Fibroblast of lung (primary cell): ENCODE results near the gene DHRS4L2. TPM values are rescaled to one million over a fixed set of nuclear protein-coding genes. Genes with fewer than 3 reads are reported as not detected.
A peak's percentile ranks its signal among the peaks of the same experiment; 100 is the strongest.
"Not testable (repeated sequence)": the region's sequence is repeated elsewhere in the genome, so short reads cannot be mapped to it uniquely, and the experiment has no call there.

ENCODE experiments used
- DNase-seq, 2 donors: peaks; one replicate each; pipeline versions ENCODE4 v3.0.0 to v3.0.0-alpha.2; 2010; ENCODE audit warnings: low read depth in 2 of 2
- H2AFZ ChIP-seq: 2 replicates; pipeline ENCODE4 v1.5.1; 2012; ENCODE audit warnings: low read length, control low read depth, inconsistent platforms
- H3K27ac ChIP-seq: 2 replicates; pipeline ENCODE4 v1.5.1; 2011; ENCODE audit warnings: low read length, control low read depth; ENCODE audit not compliant: insufficient read depth
- H3K27me3 ChIP-seq: 2 replicates; pipeline ENCODE4 v1.5.1; 2011; ENCODE audit warnings: mild to moderate bottlenecking, low read length; ENCODE audit not compliant: control insufficient read depth, insufficient read depth
- H3K36me3 ChIP-seq: 2 replicates; pipeline ENCODE4 v1.5.1; 2011; ENCODE audit warnings: low read length; ENCODE audit not compliant: control insufficient read depth, insufficient read depth
- H3K4me1 ChIP-seq: 2 replicates; pipeline ENCODE4 v1.5.1; 2011; ENCODE audit warnings: low read length; ENCODE audit not compliant: control insufficient read depth, insufficient read depth; ENCODE audit errors: extremely low read depth
- H3K4me2 ChIP-seq: 2 replicates; pipeline ENCODE4 v1.5.1; 2011; ENCODE audit warnings: low read length, control low read depth; ENCODE audit not compliant: insufficient read depth; ENCODE audit errors: extremely low read depth
- H3K4me3 ChIP-seq, 4 experiments: fragments of 200-600 bp in 1 of 4; sonication (generic) in 1 of 4; replicated peaks in 1 of 4; 2 replicates each; pipeline ENCODE4 v1.5.1; 2011 to 2016; ENCODE audit warnings: low read length in 4 of 4, low read depth in 3 of 4, mild to moderate bottlenecking in 3 of 4, control low read depth in 2 of 4, inconsistent platforms in 1 of 4, mixed read lengths in 1 of 4; ENCODE audit not compliant: insufficient read depth in 1 of 4; ENCODE audit errors: control extremely low read depth in 1 of 4
- H3K79me2 ChIP-seq: 2 replicates; pipeline ENCODE4 v1.5.1; 2012; ENCODE audit warnings: mild to moderate bottlenecking, low read length, inconsistent platforms; ENCODE audit not compliant: control insufficient read depth, insufficient read depth
- H3K9ac ChIP-seq: 2 replicates; pipeline ENCODE4 v1.5.1; 2011; ENCODE audit warnings: mild to moderate bottlenecking, low read length, control low read depth; ENCODE audit not compliant: insufficient read depth
- H3K9me3 ChIP-seq: 2 replicates; pipeline ENCODE4 v1.5.1; 2012; ENCODE audit warnings: low read depth, low read length; ENCODE audit not compliant: control insufficient read depth, insufficient read depth
- H4K20me1 ChIP-seq: 2 replicates; pipeline ENCODE4 v1.5.1; 2011; ENCODE audit warnings: low read length; ENCODE audit not compliant: control insufficient read depth, insufficient read depth; ENCODE audit errors: extremely low read depth
- EZH2 ChIP-seq: IDR thresholded peaks from 2 replicates; pipeline ENCODE4 v1.5.1; 2012; ENCODE audit warnings: low read length, control low read depth, mild to moderate bottlenecking; ENCODE audit errors: missing control alignments
- polyA plus RNA-seq, 2 donors: library from polyadenylated mRNA; depleted of rRNA in 1 of 2; stranded (reverse) in 1 of 2; unstranded in 1 of 2; fragments of >200 nt; gene quantifications; 2 replicates each; pipeline ENCODE4 v1.2.1, GENCODE V29; 2011 to 2012; ENCODE audit warnings: missing spikeins in 1 of 2
- total RNA-seq: library from RNA; depleted of rRNA; stranded (reverse); fragments of >200 nt; gene quantifications from 2 replicates; pipeline ENCODE4 v1.2.1, GENCODE V29; 2014
- TF ChIP-seq, protein P1 (sequence below), 2 donors: IDR thresholded peaks in 1 of 2; conservative IDR thresholded peaks in 1 of 2; 1 replicate in 1 of 2; 2 replicates in 1 of 2; pipeline ENCODE4 v1.5.1; 2011 to 2012; ENCODE audit warnings: low read length in 2 of 2, control low read depth in 1 of 2, inconsistent platforms in 1 of 2, low read depth in 1 of 2, mild to moderate bottlenecking in 1 of 2

Gene DHRS4L2
- total and polyA plus RNA-seq, 2 donors (not counting 1 experiment from before 2014, with no cell fraction given) = 12.7 to 16.7 TPM

DNA sequence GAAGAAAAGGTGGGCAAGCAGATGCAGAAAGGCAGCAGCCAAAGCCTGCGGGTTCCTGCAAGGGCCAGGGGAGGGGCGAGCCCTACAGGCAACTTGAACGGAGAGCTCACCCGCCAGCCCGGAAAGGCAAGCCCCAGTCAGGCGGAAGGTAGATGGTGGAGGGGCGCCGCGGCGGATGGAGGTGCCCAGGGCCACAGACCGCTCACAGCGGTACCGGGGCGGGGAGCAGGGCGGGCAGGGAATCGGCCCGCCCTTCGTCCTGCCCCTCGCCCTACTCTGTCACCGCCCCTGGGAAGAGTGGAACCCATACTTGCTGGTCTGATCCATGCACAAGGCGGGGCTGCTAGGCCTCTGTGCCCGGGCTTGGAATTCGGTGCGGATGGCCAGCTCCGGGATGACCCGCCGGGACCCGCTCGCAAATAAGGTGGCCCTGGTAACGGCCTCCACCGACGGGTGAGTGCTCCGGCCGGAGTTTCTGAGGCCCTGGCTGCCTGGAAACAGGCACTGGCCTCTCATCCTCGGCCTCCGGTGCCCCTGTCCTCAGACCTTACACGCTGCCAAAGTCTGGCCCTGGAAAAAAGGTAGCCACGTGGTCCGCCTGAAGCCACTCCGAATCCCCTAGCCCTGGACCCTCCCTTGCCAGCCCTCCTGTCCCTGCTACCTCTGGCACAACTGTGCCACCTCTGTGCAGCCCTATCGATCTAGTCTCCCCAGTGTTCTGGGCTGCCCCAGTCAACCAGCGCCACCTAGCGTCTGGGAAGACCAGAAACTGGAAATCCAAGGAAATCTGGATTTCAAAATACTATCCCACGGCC is 35.1 kb upstream of the DHRS4L2 start, which contains the start of gene DHRS4:
TSS of gene DHRS4 (plus strand) at position 307 of the 815 bp plus-strand sequence. CDS start at position 326, 19 bp downstream.
- Histone ChIP-seq H3K79me2 (no peaks in the 10 kb centered on the region), H3K27me3 (no peaks in the 10 kb centered on the region), H4K20me1 (no peaks in the 10 kb centered on the region), H2AFZ (peak within 1 kb of the TSS; percentile 94), H3K9ac (peak within 1 kb of the TSS; percentile 88), H3K4me2 (peak within 1 kb of the TSS; percentile 92), H3K4me3 (peak within 1 kb of the TSS; percentile 84 to 94 (median 88)), H3K9me3 (no peaks in the 10 kb centered on the region), H3K4me1 (no peaks in the 10 kb centered on the region), H3K36me3 (no peaks in the 10 kb centered on the region), H3K27ac (peak within 1 kb of the TSS; percentile 76)
- TF ChIP-seq, protein P1, sequence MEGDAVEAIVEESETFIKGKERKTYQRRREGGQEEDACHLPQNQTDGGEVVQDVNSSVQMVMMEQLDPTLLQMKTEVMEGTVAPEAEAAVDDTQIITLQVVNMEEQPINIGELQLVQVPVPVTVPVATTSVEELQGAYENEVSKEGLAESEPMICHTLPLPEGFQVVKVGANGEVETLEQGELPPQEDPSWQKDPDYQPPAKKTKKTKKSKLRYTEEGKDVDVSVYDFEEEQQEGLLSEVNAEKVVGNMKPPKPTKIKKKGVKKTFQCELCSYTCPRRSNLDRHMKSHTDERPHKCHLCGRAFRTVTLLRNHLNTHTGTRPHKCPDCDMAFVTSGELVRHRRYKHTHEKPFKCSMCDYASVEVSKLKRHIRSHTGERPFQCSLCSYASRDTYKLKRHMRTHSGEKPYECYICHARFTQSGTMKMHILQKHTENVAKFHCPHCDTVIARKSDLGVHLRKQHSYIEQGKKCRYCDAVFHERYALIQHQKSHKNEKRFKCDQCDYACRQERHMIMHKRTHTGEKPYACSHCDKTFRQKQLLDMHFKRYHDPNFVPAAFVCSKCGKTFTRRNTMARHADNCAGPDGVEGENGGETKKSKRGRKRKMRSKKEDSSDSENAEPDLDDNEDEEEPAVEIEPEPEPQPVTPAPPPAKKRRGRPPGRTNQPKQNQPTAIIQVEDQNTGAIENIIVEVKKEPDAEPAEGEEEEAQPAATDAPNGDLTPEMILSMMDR (conservative IDR thresholded peaks at IDR 0.05 in 1 of 2, IDR thresholded peaks at IDR 0.05 in 1 of 2; ENCODE audit: low read depth in 1 of 2, low read length in 2 of 2) = peak; percentile 90 to 92
- TF ChIP-seq EZH2 = no peak
- DNase-seq = peak; percentile 83 to 85

DNA sequence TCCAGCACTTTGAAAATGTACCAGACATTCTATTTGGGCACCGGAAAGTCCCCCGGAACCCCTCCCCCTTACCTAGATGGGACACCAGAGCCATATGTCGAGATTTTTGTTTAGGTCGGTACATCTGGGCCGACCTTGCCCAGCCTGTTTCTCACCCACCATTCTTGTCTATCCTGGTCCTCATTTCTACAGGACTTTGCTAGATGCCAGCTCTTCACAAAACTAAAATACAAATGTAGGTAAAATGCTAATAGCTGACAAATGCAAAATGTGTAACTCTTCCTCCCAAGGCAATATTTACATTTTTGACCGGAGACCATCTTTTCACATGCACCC is 34.5 kb upstream of the DHRS4L2 start:
- H3K9me3 ChIP-seq, H4K20me1 ChIP-seq, H3K79me2 ChIP-seq, H3K36me3 ChIP-seq, H3K4me1 ChIP-seq, DNase-seq, H3K27me3 ChIP-seq: not testable (repeated sequence)
- H3K4me2 ChIP-seq = peak overlapping the region; percentile 92
- peak overlapping the region; percentile 88 for H3K9ac ChIP-seq
- peak overlapping the region; percentile 46 for H2AFZ ChIP-seq
- peak overlapping the region; percentile 76 for H3K27ac ChIP-seq
- H3K4me3 ChIP-seq = peak overlapping the region; percentile 84 to 94 (median 88)

DNA sequence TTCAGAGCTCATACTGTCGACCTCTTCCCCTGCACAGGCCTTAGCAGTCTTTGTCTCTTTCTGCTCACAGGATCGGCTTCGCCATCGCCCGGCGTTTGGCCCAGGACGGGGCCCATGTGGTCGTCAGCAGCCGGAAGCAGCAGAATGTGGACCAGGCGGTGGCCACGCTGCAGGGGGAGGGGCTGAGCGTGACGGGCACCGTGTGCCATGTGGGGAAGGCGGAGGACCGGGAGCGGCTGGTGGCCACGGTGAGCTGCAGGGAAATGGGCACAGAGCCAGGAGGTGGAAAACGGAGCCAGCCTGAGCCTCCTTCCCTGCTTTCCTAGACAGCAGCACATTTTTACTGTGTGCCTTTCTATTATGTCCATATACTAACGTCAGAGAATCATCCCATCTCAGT is 33.8 kb upstream of the DHRS4L2 start:
- H3K79me2 ChIP-seq, H3K4me1 ChIP-seq, H3K27ac ChIP-seq, H4K20me1 ChIP-seq, H3K36me3 ChIP-seq, H3K9me3 ChIP-seq, H2AFZ ChIP-seq, H3K4me2 ChIP-seq, H3K27me3 ChIP-seq, H3K9ac ChIP-seq, DNase-seq: not testable (repeated sequence)
- peak overlapping the region in 1 of 4 experiments; percentile 89 for H3K4me3 ChIP-seq

DNA sequence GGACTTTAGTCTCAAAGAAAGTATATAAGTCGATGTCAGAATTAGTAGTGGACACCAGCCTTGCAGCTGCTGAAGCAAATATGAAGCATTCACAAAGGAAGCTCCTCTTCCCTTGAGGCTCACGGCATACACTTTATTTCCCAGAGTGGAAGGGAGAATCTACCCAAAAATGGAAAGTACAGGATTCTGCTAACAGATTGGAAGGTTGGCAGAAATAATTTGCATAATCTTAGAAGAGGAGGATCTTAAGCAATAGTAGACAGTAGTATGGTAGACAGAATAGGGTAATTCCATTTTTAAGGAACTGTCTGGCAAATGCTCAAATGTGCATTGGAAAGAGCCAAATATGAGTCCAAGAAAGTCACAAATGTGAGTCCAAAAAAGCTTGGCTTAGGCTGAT is 32.9 kb upstream of the DHRS4L2 start:
- not testable (repeated sequence) for H3K27me3 ChIP-seq, DNase-seq, H3K27ac ChIP-seq, H3K79me2 ChIP-seq, H4K20me1 ChIP-seq, H3K9me3 ChIP-seq, H3K36me3 ChIP-seq, H3K9ac ChIP-seq, H2AFZ ChIP-seq, H3K4me3 ChIP-seq, H3K4me2 ChIP-seq, H3K4me1 ChIP-seq

DNA sequence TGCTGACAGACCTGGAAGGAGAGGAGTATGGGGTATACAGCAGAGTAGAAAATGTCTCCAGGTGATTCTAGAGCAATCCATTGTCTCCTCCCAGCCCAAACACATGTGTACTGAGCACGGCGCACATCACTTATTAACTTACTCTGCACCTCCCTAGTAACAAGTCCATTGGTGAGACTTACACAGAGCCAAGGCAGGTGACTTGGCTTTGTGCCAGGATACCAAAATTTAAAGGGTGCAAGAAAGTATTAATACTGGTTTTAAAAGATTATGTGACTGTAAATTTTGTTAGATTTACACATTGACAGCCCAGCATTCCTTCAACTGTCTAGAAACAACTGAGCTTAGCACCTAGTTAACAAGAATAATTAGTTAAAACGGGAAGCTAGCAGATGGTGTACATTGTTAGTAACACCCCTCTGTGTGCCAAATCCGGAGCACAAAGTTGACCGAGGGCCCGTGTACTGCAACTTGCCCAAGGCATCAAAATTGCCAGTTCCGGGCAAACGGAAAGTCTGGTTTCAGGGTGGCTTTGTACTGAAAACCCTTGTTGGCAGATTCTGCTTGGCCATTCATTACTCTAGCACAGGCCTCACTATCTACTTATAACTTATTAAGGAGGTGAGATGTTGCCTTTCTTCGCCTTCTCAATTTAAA is 30.7 kb upstream of the DHRS4L2 start:
- not testable (repeated sequence) for H3K27me3 ChIP-seq, H2AFZ ChIP-seq, H3K4me2 ChIP-seq, H3K79me2 ChIP-seq, H3K4me3 ChIP-seq, H3K4me1 ChIP-seq, H4K20me1 ChIP-seq, H3K9me3 ChIP-seq, H3K36me3 ChIP-seq, H3K27ac ChIP-seq, DNase-seq, H3K9ac ChIP-seq

DNA sequence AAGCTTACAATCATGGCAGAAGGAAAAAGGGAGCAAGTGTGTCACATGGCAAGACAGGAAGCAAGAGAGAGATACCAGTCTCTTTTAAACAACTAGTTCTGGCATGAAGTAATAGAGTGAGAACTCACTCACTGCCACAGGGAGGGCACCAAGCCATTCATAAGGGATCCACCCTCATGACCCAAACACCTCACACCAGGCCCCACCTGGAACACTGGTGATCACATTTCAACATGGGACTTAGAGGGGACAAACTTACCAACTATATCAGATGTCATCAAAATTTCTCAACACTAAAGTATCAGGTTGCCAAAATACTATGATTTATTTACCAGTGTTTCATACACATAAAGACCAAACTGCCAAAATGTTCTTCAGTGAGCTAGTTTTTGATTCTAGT is 27.8 kb upstream of the DHRS4L2 start:
- H3K27ac ChIP-seq, H3K4me2 ChIP-seq, H3K9me3 ChIP-seq, H3K27me3 ChIP-seq, H3K36me3 ChIP-seq, DNase-seq, H4K20me1 ChIP-seq, H3K9ac ChIP-seq, H2AFZ ChIP-seq, H3K79me2 ChIP-seq, H3K4me3 ChIP-seq, H3K4me1 ChIP-seq: not testable (repeated sequence)
